Fibroblast of lung (primary cell): Measurements from ENCODE around the gene FBN1. TPM values are rescaled to one million over a fixed set of nuclear protein-coding genes. Genes with fewer than 3 reads are reported as not detected.
A peak's percentile ranks its signal among the peaks of the same experiment; 100 is the strongest.

Experiments used
- DNase-seq, 2 donors: peaks; one replicate each; pipeline versions ENCODE4 v3.0.0 to v3.0.0-alpha.2; 2010; ENCODE audit warnings: low read depth in 2 of 2
- H2AFZ ChIP-seq: 2 replicates; pipeline ENCODE4 v1.5.1; 2012; ENCODE audit warnings: low read length, control low read depth, inconsistent platforms
- H3K27ac ChIP-seq: 2 replicates; pipeline ENCODE4 v1.5.1; 2011; ENCODE audit warnings: low read length, control low read depth; ENCODE audit not compliant: insufficient read depth
- H3K27me3 ChIP-seq: 2 replicates; pipeline ENCODE4 v1.5.1; 2011; ENCODE audit warnings: mild to moderate bottlenecking, low read length; ENCODE audit not compliant: control insufficient read depth, insufficient read depth
- H3K36me3 ChIP-seq: 2 replicates; pipeline ENCODE4 v1.5.1; 2011; ENCODE audit warnings: low read length; ENCODE audit not compliant: control insufficient read depth, insufficient read depth
- H3K4me1 ChIP-seq: 2 replicates; pipeline ENCODE4 v1.5.1; 2011; ENCODE audit warnings: low read length; ENCODE audit not compliant: control insufficient read depth, insufficient read depth; ENCODE audit errors: extremely low read depth
- H3K4me2 ChIP-seq: 2 replicates; pipeline ENCODE4 v1.5.1; 2011; ENCODE audit warnings: low read length, control low read depth; ENCODE audit not compliant: insufficient read depth; ENCODE audit errors: extremely low read depth
- H3K4me3 ChIP-seq, 4 experiments: fragments of 200-600 bp in 1 of 4; sonication (generic) in 1 of 4; replicated peaks in 1 of 4; 2 replicates each; pipeline ENCODE4 v1.5.1; 2011 to 2016; ENCODE audit warnings: low read length in 4 of 4, low read depth in 3 of 4, mild to moderate bottlenecking in 3 of 4, control low read depth in 2 of 4, inconsistent platforms in 1 of 4, mixed read lengths in 1 of 4; ENCODE audit not compliant: insufficient read depth in 1 of 4; ENCODE audit errors: control extremely low read depth in 1 of 4
- H3K79me2 ChIP-seq: 2 replicates; pipeline ENCODE4 v1.5.1; 2012; ENCODE audit warnings: mild to moderate bottlenecking, low read length, inconsistent platforms; ENCODE audit not compliant: control insufficient read depth, insufficient read depth
- H3K9ac ChIP-seq: 2 replicates; pipeline ENCODE4 v1.5.1; 2011; ENCODE audit warnings: mild to moderate bottlenecking, low read length, control low read depth; ENCODE audit not compliant: insufficient read depth
- H3K9me3 ChIP-seq: 2 replicates; pipeline ENCODE4 v1.5.1; 2012; ENCODE audit warnings: low read depth, low read length; ENCODE audit not compliant: control insufficient read depth, insufficient read depth
- H4K20me1 ChIP-seq: 2 replicates; pipeline ENCODE4 v1.5.1; 2011; ENCODE audit warnings: low read length; ENCODE audit not compliant: control insufficient read depth, insufficient read depth; ENCODE audit errors: extremely low read depth
- EZH2 ChIP-seq: IDR thresholded peaks from 2 replicates; pipeline ENCODE4 v1.5.1; 2012; ENCODE audit warnings: low read length, control low read depth, mild to moderate bottlenecking; ENCODE audit errors: missing control alignments
- polyA plus RNA-seq, 2 donors: library from polyadenylated mRNA; depleted of rRNA in 1 of 2; stranded (reverse) in 1 of 2; unstranded in 1 of 2; fragments of >200 nt; gene quantifications; 2 replicates each; pipeline ENCODE4 v1.2.1, GENCODE V29; 2011 to 2012; ENCODE audit warnings: missing spikeins in 1 of 2
- total RNA-seq: library from RNA; depleted of rRNA; stranded (reverse); fragments of >200 nt; gene quantifications from 2 replicates; pipeline ENCODE4 v1.2.1, GENCODE V29; 2014
- TF ChIP-seq, protein P1 (sequence below), 2 donors: IDR thresholded peaks in 1 of 2; conservative IDR thresholded peaks in 1 of 2; 1 replicate in 1 of 2; 2 replicates in 1 of 2; pipeline ENCODE4 v1.5.1; 2011 to 2012; ENCODE audit warnings: low read length in 2 of 2, control low read depth in 1 of 2, inconsistent platforms in 1 of 2, low read depth in 1 of 2, mild to moderate bottlenecking in 1 of 2

FBN1 gene
- total and polyA plus RNA-seq, 2 donors (not counting 1 experiment from before 2014, with no cell fraction given), result 368 to 446 TPM

DNA sequence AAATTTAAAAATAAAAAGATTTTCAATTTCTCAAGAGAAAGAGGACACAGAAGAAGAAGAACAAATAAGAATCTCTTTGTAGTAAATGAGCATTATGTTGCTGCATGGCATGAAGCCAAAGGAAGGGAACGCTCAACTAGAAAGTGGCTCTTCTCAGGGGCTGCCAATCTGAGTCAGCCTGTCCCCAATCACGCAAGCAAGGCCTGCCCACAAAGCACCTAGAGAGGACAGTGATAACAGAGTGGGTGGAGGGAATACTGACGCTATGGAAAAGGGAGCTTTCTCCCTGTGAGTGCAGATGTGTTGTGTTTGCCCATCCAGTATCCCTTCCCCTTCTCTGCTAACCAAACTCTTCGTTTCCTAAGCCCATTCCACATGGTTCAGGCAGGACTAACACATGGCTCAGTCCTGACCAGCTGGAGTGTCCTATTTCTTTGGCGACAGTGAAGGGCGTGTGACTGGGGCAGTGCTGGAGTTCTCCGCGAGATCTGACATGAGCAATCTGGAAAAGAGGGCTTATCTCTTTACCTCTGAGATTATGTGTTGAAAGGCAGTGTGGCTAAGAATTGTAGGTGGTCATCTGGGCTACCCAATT is 14.2 kb downstream of the FBN1 start:
- Histone ChIP-seq H3K4me2 (peak overlapping the region; percentile 9), H4K20me1 (no peaks in the 10 kb centered on the region), H3K27ac (no peak overlapping the region), H3K27me3 (no peaks in the 10 kb centered on the region), H3K36me3 (no peaks in the 10 kb centered on the region), H2AFZ (no peak overlapping the region), H3K79me2 (peaks cover 73% of the 10 kb centered on the region), H3K9ac (no peak overlapping the region), H3K4me1 (peaks cover 18% of the 10 kb centered on the region), H3K4me3 (no peak overlapping the region), H3K9me3 (no peaks in the 10 kb centered on the region)
- peak; percentile 29 to 50 for DNase-seq
- TF ChIP-seq, protein P1, sequence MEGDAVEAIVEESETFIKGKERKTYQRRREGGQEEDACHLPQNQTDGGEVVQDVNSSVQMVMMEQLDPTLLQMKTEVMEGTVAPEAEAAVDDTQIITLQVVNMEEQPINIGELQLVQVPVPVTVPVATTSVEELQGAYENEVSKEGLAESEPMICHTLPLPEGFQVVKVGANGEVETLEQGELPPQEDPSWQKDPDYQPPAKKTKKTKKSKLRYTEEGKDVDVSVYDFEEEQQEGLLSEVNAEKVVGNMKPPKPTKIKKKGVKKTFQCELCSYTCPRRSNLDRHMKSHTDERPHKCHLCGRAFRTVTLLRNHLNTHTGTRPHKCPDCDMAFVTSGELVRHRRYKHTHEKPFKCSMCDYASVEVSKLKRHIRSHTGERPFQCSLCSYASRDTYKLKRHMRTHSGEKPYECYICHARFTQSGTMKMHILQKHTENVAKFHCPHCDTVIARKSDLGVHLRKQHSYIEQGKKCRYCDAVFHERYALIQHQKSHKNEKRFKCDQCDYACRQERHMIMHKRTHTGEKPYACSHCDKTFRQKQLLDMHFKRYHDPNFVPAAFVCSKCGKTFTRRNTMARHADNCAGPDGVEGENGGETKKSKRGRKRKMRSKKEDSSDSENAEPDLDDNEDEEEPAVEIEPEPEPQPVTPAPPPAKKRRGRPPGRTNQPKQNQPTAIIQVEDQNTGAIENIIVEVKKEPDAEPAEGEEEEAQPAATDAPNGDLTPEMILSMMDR (conservative IDR thresholded peaks at IDR 0.05 in 1 of 2, IDR thresholded peaks at IDR 0.05 in 1 of 2; ENCODE audit: low read depth in 1 of 2, low read length in 2 of 2), result no peak
- TF ChIP-seq EZH2, result no peak

DNA sequence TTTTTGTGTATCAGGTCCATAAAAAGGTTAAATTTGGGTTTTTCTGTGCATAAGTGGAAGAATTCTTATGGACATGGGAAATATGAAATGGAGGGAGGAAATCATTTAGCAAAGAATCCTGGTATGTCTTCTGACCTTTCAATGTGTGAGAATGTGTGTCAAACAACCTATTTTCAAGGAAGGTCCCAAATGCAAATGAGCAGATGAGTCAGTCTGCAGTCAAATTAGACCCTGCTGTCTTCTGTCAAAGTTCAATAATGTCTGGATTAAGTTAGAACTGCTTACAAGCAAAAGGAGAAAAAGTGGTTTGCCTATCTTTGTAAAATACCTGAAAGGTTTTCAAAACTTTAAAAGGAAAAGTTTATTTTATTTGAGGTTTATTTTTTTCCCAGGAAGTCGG is 15.3 kb downstream of the FBN1 start:
- Histone ChIP-seq H2AFZ (no peak overlapping the region), H3K4me2 (no peak overlapping the region), H4K20me1 (no peaks in the 10 kb centered on the region), H3K79me2 (peaks cover 75% of the 10 kb centered on the region), H3K27me3 (no peaks in the 10 kb centered on the region), H3K9me3 (no peaks in the 10 kb centered on the region), H3K27ac (no peak overlapping the region), H3K4me1 (peaks cover 18% of the 10 kb centered on the region), H3K36me3 (no peaks in the 10 kb centered on the region), H3K9ac (no peak overlapping the region), H3K4me3 (no peak overlapping the region)
- TF ChIP-seq, protein P1 (conservative IDR thresholded peaks at IDR 0.05 in 1 of 2, IDR thresholded peaks at IDR 0.05 in 1 of 2; ENCODE audit: low read depth in 1 of 2, low read length in 2 of 2), result no peak
- TF ChIP-seq EZH2, result no peak
- DNase-seq, result no peak

DNA sequence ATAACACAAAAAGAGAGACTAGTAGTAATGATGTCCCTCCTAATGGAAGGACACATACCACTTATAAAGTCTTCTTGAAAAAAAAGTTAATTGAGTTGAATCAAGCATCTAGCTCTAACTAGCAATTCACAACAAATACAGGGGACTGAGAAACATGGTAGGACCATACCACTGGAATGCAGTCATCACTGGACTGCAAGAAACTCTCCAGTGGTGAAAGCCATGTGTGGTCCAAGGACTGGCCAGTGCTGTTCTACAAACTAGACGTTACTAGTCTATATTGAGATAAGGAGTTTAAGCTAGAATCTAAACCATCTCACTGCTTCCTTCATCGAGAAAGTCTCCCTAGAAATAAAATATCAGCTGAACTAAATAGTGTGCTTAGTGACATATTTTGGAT is 16.7 kb downstream of the FBN1 start:
- no peaks in the 10 kb centered on the region for H3K9me3 ChIP-seq
- H3K79me2 ChIP-seq, result peaks cover 77% of the 10 kb centered on the region
- no peak overlapping the region for H3K9ac ChIP-seq
- no peak overlapping the region for H3K4me2 ChIP-seq
- H3K36me3 ChIP-seq, result no peaks in the 10 kb centered on the region
- no peak overlapping the region for H3K4me3 ChIP-seq
- no peak overlapping the region for H2AFZ ChIP-seq
- peaks cover 16% of the 10 kb centered on the region for H3K4me1 ChIP-seq
- H3K27ac ChIP-seq, result no peak overlapping the region
- TF ChIP-seq EZH2, result no peak
- TF ChIP-seq, protein P1 (conservative IDR thresholded peaks at IDR 0.05 in 1 of 2, IDR thresholded peaks at IDR 0.05 in 1 of 2; ENCODE audit: low read depth in 1 of 2, low read length in 2 of 2), result no peak
- H3K27me3 ChIP-seq, result no peaks in the 10 kb centered on the region
- no peaks in the 10 kb centered on the region for H4K20me1 ChIP-seq
- peak in 1 of 2 donors; percentile 52 for DNase-seq
